ENCODE data around the gene TRAF3IP3.

TRAF3IP3 gene

DNA sequence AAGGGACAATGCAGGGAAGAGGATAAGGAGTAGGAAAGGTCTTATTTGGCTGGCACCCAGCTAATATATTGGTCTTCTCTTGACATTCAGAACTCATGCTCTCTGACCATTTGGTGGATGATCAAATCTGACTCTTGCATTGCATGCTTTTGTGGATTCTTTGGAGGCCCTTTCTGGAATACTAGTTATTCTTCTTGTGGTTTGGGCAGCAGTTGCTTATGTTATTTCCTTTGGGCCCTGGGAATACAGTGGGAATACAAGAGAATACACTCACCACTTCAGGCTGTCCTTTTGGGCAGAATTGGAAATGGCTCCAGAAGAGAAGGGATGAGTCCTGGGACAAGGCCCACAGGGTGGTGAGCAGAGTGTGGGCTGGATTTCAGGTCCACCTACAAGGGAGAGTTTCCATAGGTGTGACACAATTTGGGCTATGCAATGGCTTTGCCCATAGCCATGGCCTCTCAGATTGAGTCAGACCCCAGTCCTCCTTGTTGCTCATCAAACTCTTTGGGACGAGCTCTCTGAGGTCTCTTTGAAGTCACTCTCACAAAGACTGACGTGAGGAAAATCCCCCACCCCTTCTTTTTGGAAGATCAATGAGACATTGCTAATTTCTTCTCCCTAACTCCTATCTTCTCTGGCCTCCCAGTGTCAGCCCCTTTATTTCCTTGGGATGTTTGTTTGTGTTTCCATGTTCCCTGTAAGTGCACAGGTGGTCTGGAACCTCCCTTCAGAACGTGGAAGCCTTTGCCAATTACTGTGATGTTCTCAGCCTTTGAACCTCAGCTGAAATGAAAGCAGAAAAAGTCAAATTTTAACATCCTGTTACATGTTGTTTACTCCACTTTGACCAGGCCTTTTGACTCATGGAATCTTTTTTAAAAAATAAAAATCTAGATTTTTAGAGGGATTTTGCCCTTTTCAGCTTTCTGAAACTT lies 31.8 kb upstream of the TRAF3IP3 start:
- TF ChIP-seq, protein P1, sequence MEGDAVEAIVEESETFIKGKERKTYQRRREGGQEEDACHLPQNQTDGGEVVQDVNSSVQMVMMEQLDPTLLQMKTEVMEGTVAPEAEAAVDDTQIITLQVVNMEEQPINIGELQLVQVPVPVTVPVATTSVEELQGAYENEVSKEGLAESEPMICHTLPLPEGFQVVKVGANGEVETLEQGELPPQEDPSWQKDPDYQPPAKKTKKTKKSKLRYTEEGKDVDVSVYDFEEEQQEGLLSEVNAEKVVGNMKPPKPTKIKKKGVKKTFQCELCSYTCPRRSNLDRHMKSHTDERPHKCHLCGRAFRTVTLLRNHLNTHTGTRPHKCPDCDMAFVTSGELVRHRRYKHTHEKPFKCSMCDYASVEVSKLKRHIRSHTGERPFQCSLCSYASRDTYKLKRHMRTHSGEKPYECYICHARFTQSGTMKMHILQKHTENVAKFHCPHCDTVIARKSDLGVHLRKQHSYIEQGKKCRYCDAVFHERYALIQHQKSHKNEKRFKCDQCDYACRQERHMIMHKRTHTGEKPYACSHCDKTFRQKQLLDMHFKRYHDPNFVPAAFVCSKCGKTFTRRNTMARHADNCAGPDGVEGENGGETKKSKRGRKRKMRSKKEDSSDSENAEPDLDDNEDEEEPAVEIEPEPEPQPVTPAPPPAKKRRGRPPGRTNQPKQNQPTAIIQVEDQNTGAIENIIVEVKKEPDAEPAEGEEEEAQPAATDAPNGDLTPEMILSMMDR (IDR thresholded peaks at IDR 0.05; ENCODE audit: low read depth, low read length, missing control alignments) = no peak
- no peak for DNase-seq (ENCODE audit: low read depth)

DNA sequence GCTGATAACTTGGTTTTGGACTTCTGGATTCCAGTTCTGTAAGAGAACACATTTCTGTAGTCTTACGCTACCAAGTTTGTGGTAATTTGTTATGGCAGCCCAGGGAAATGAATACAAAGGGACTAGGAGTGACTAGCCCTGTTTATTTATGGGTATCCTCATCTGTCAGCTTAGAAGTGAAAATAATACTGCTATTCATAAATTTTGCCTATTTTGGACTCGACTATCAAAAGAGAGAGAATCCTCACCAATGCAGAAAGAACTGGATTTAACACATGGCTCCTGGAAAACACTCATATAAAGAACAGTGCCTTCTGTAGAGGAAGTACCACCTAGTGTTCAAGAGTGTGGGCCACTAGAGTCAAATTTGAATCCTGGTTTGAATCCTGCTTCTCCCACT lies 28.6 kb upstream of the TRAF3IP3 start:
- TF ChIP-seq, protein P1 (IDR thresholded peaks at IDR 0.05; ENCODE audit: low read depth, low read length, missing control alignments) = no peak
- H3K4me3 ChIP-seq (ENCODE audit: low read depth, low read length) = no peak overlapping the region
- in situ Hi-C loops (cut with HindIII; ENCODE audit: low sequenced_read_pairs) = no loop called here
- no peak for DNase-seq (ENCODE audit: low read depth)

More for the DNA sequence above, 31.8 kb upstream of the TRAF3IP3 start:
- H3K4me3 ChIP-seq (ENCODE audit: low read depth, low read length) = no peak overlapping the region
- in situ Hi-C loops (cut with HindIII; ENCODE audit: low sequenced_read_pairs) = no loop called here

DNA sequence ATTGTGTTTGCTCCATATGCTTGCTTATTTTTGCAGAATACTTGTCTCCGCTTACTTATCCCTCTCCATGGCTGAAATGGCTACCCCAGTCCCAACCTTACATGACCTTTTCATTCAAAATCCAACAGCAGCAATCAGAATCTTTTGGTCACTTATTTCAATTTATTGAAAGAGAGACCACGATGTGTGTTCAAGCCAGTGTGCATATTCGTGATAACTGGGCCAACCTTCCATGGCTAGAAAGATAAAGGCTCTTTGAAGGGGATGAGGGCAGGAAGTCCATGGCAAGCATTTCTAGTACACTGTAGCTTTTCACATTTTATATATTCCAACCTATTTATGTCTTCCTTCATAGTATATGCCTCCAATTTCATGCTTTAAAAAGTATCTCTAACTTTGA lies 28.1 kb upstream of the TRAF3IP3 start:
- TF ChIP-seq, protein P1 (IDR thresholded peaks at IDR 0.05; ENCODE audit: low read depth, low read length, missing control alignments) = no peak
- H3K4me3 ChIP-seq (ENCODE audit: low read depth, low read length) = no peak overlapping the region
- in situ Hi-C loops (cut with HindIII; ENCODE audit: low sequenced_read_pairs) = no loop called here
- no peak for DNase-seq (ENCODE audit: low read depth)

DNA sequence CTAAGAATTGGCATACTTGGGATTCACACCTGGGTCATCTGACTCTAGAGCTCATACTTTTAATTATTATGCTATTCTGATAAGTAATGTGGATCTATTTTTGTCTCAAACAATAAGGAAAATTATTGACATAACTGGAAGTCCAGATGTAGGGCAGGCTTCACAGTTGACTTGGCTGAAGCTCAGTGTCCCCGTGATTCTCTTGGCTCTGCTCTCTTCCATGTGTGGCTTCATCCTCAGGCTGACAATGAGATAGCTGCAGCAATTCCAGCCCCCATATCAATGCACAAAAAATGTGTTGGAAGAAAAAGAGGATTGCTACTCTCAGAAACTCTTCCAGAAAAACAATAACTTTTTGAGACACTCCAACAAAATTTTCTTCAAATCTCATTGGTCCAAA lies 27.4 kb upstream of the TRAF3IP3 start:
- no peak overlapping the region for H3K4me3 ChIP-seq (ENCODE audit: low read depth, low read length)
- in situ Hi-C loops (cut with HindIII; ENCODE audit: low sequenced_read_pairs) = no loop called here
- TF ChIP-seq, protein P1 (IDR thresholded peaks at IDR 0.05; ENCODE audit: low read depth, low read length, missing control alignments) = no peak
- DNase-seq (ENCODE audit: low read depth) = no peak

DNA sequence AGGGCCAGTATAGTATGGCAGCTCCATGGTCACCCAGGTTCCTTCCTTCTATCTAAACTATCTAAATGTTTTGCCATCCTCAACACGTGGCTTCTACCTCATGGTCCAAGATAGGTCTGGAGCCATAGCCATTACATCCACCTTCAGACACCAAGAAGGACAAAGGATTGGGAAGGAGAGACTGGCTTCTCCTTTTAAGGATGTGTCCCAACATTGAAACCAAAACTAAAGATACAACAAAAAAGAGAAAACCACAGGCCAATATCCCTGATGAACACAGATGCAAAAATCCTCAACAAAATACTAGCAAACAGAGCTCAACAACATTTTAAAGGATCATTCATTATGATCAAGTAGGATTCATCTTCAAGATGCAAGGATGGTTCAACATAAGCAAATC lies 26.4 kb upstream of the TRAF3IP3 start:
- in situ Hi-C loops (cut with HindIII; ENCODE audit: low sequenced_read_pairs) = no loop called here
- TF ChIP-seq, protein P1 (IDR thresholded peaks at IDR 0.05; ENCODE audit: low read depth, low read length, missing control alignments) = no peak
- DNase-seq (ENCODE audit: low read depth) = no peak
- no peak overlapping the region for H3K4me3 ChIP-seq (ENCODE audit: low read depth, low read length)

DNA sequence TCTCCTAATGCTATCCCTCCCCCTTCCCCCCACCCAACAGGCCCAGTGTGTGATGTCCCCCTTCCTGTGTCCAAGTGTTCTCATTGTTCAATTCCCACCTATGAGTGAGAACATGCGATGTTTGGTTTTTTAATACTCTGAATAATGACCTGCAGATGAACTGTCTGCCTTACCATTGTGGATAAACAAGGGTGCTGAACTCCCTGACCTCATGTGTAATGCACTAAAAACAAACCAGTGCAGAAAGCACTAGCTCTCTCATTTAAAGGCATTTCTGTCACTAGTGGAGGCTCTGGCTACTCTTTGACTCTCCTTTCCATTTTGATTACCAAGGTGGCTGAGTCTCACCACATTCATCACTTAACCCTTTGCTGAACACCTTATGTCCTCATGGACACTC lies 23.1 kb upstream of the TRAF3IP3 start:
- TF ChIP-seq, protein P1 (IDR thresholded peaks at IDR 0.05; ENCODE audit: low read depth, low read length, missing control alignments) = no peak
- in situ Hi-C loops (cut with HindIII; ENCODE audit: low sequenced_read_pairs) = no loop called here
- no peak for DNase-seq (ENCODE audit: low read depth)
- H3K4me3 ChIP-seq (ENCODE audit: low read depth, low read length) = no peak overlapping the region
